ENCODE measurements around the gene CEP162. TPM values are rescaled to one million over a fixed set of nuclear protein-coding genes. Genes with fewer than 3 reads are reported as not detected.

CEP162 gene
- total and polyA plus RNA-seq, 2 experiments from 2014 or later = 4.1 to 13.7 TPM

- Histone ChIP-seq H3K9me3 (ENCODE audit: low read depth) (no peaks in the 10 kb centered on the region), H4K20me1 (ENCODE audit: insufficient read depth, poor library complexity, severe bottlenecking) (no peaks in the 10 kb centered on the region), H2AFZ (no peak overlapping the region), H3K4me2 (no peak overlapping the region), H3K9me2 (replicated peaks; ENCODE audit: insufficient read depth) (no peaks in the 10 kb centered on the region), H3K27ac (no peak overlapping the region), H3K4me1 (ENCODE audit: insufficient read depth) (no peaks in the 10 kb centered on the region), H3K4me3 (no peak overlapping the region), H3K27me3 (no peaks in the 10 kb centered on the region), H3K79me2 (no peaks in the 10 kb centered on the region), H3K36me3 (replicated peaks; ENCODE audit: insufficient read depth, low read depth) (no peaks in the 10 kb centered on the region)
- no peak for DNase-seq (ENCODE audit: low spot score)
- TF ChIP-seq CTCF (IDR thresholded peaks at IDR 0.05; ENCODE audit: poor library complexity) (peak; percentile 27), EZH2 (IDR thresholded peaks at IDR 0.05; ENCODE audit: borderline replicate concordance) (no peak), EZH2phosphoT487 (IDR thresholded peaks at IDR 0.05; ENCODE audit: low read depth, severe bottlenecking, unreplicated experiment) (no peak)
- WGBS (ENCODE audit: low lambda C conversion rate, missing lambda C conversion rate) = 88% methylated on average over 1 of the region's 1 CpG
These were observed 15.8 kb upstream of the CEP162 start for GRCh38 chr6:84243240-84243639.

- Histone ChIP-seq H3K36me3 (replicated peaks; ENCODE audit: insufficient read depth, low read depth) (no peaks in the 10 kb centered on the region), H3K79me2 (no peaks in the 10 kb centered on the region), H3K9me3 (ENCODE audit: low read depth) (no peaks in the 10 kb centered on the region), H3K27me3 (no peaks in the 10 kb centered on the region), H3K9me2 (replicated peaks; ENCODE audit: insufficient read depth) (no peaks in the 10 kb centered on the region), H3K4me2 (no peak overlapping the region), H3K4me3 (no peak overlapping the region), H3K27ac (no peak overlapping the region), H2AFZ (no peak overlapping the region), H4K20me1 (ENCODE audit: insufficient read depth, poor library complexity, severe bottlenecking) (no peaks in the 10 kb centered on the region), H3K4me1 (ENCODE audit: insufficient read depth) (no peaks in the 10 kb centered on the region)
- DNase-seq (ENCODE audit: low spot score) = no peak
- TF ChIP-seq CTCF (IDR thresholded peaks at IDR 0.05; ENCODE audit: poor library complexity) = no peak
- TF ChIP-seq EZH2 (IDR thresholded peaks at IDR 0.05; ENCODE audit: borderline replicate concordance) = no peak
- TF ChIP-seq EZH2phosphoT487 (IDR thresholded peaks at IDR 0.05; ENCODE audit: low read depth, severe bottlenecking, unreplicated experiment) = no peak
These were observed 14.8 kb upstream of the CEP162 start for GRCh38 chr6:84242265-84242664.

- DNase-seq (ENCODE audit: low spot score) = no peak
- peaks cover 6% of the 10 kb centered on the region for H3K4me1 ChIP-seq (ENCODE audit: insufficient read depth)
- WGBS (ENCODE audit: low lambda C conversion rate, missing lambda C conversion rate) = 11% methylated on average over 1 of the region's 1 CpG
- peak overlapping the region; percentile 73 for H2AFZ ChIP-seq
- H3K4me3 ChIP-seq = peak overlapping the region; percentile 73
- peak overlapping the region; percentile 78 for H3K4me2 ChIP-seq
- no peak for TF ChIP-seq EZH2 (IDR thresholded peaks at IDR 0.05; ENCODE audit: borderline replicate concordance)
- TF ChIP-seq EZH2phosphoT487 (IDR thresholded peaks at IDR 0.05; ENCODE audit: low read depth, severe bottlenecking, unreplicated experiment) = no peak
- no peak for TF ChIP-seq CTCF (IDR thresholded peaks at IDR 0.05; ENCODE audit: poor library complexity)
- H3K79me2 ChIP-seq = peaks cover 12% of the 10 kb centered on the region
- H3K9me3 ChIP-seq (ENCODE audit: low read depth) = no peaks in the 10 kb centered on the region
- H3K27me3 ChIP-seq = peaks cover 15% of the 10 kb centered on the region
- H3K27ac ChIP-seq = no peak overlapping the region
- H3K9me2 ChIP-seq (replicated peaks; ENCODE audit: insufficient read depth) = no peaks in the 10 kb centered on the region
- no peaks in the 10 kb centered on the region for H3K36me3 ChIP-seq (replicated peaks; ENCODE audit: insufficient read depth, low read depth)
- no peaks in the 10 kb centered on the region for H4K20me1 ChIP-seq (ENCODE audit: insufficient read depth, poor library complexity, severe bottlenecking)
These were observed 728 bp upstream of the CEP162 start for GRCh38 chr6:84228198-84228543.

- TF ChIP-seq EZH2 (IDR thresholded peaks at IDR 0.05; ENCODE audit: borderline replicate concordance) = no peak
- TF ChIP-seq EZH2phosphoT487 (IDR thresholded peaks at IDR 0.05; ENCODE audit: low read depth, severe bottlenecking, unreplicated experiment) = no peak
- no peak for TF ChIP-seq CTCF (IDR thresholded peaks at IDR 0.05; ENCODE audit: poor library complexity)
- WGBS (ENCODE audit: low lambda C conversion rate, missing lambda C conversion rate) = 10% methylated on average over 14 of the region's 14 CpGs
- H3K79me2 ChIP-seq = peaks cover 12% of the 10 kb centered on the region
- peak; percentile 7 for DNase-seq (ENCODE audit: low spot score)
- peak overlapping the region; percentile 73 for H3K4me3 ChIP-seq
- no peaks in the 10 kb centered on the region for H3K9me2 ChIP-seq (replicated peaks; ENCODE audit: insufficient read depth)
- H4K20me1 ChIP-seq (ENCODE audit: insufficient read depth, poor library complexity, severe bottlenecking) = no peaks in the 10 kb centered on the region
- peaks cover 13% of the 10 kb centered on the region for H3K27me3 ChIP-seq
- H3K4me1 ChIP-seq (ENCODE audit: insufficient read depth) = peaks cover 6% of the 10 kb centered on the region
- H3K9me3 ChIP-seq (ENCODE audit: low read depth) = no peaks in the 10 kb centered on the region
- no peaks in the 10 kb centered on the region for H3K36me3 ChIP-seq (replicated peaks; ENCODE audit: insufficient read depth, low read depth)
- peak overlapping the region; percentile 78 for H3K4me2 ChIP-seq
- H2AFZ ChIP-seq = peak overlapping the region; percentile 73
- no peak overlapping the region for H3K27ac ChIP-seq
These were observed 404 bp downstream of the CEP162 start for GRCh38 chr6:84227044-84227433.

Measured in hepatocyte (in vitro differentiated cells).